A549 (cell line): Measurements from ENCODE around the gene CFAP61. TPM values are rescaled to one million over a fixed set of nuclear protein-coding genes. Genes with fewer than 3 reads are reported as not detected.

Source experiments
- ATAC-seq, 2 experiments: fragments of 200-7000 bp in 1 of 2; fragments of >200 bp in 1 of 2; cut with Nextera tagmentation in 1 of 2; cut with Tn5 transposase in 1 of 2; 3 replicates each; pipeline versions ENCODE4 v1.8.0 to v1.9.1; 2018 to 2020; ENCODE audit warnings: mild to moderate bottlenecking in 1 of 2, moderate library complexity in 1 of 2
- CTCF ChIA-PET: fragments of 300-600 bp; sonication (Branson Sonifier 250); formaldehyde crosslinking; extraction: SDS; loops from one replicate; lab custom pipeline; 2021; ENCODE audit warnings: antibody characterized with exemption, inconsistent platforms; lab: Yijun Ruan, JAX
- POLR2A ChIA-PET: fragments of 350-600 bp; formaldehyde crosslinking; extraction: SDS; loops from one replicate; lab custom pipeline; 2021; ENCODE audit warnings: antibody characterized with exemption, inconsistent platforms; lab: Yijun Ruan, JAX
- DNase-seq, 2 experiments: peaks; one replicate each; pipeline versions ENCODE4 v3.0.0 to v3.0.0-alpha.2; 2011 to 2016; ENCODE audit warnings: low read depth in 1 of 2, low spot score in 1 of 2
- FAIRE-seq: peaks from 2 replicates; lab custom pipeline; 2011; peaks lifted over from hg19 to GRCh38; lab: Jason Lieb, UNC
- H3K27ac ChIP-seq, 2 experiments: fragments of >200 bp; sonication (Bioruptor Twin); formaldehyde crosslinking; 3 replicates each; pipeline ENCODE4 v1.5.1; 2016 to 2017
- H3K4me1 ChIP-seq: fragments of >200 bp; sonication (Bioruptor Twin); formaldehyde crosslinking; 3 replicates; pipeline ENCODE4 v1.6.1; 2016
- H3K4me2 ChIP-seq: fragments of >200 bp; sonication (Bioruptor Twin); formaldehyde crosslinking; 3 replicates; pipeline ENCODE4 v1.6.1; 2016
- H3K4me3 ChIP-seq: fragments of >200 bp; sonication (Bioruptor Twin); formaldehyde crosslinking; 3 replicates; pipeline ENCODE4 v1.5.1; 2016
- H3K9me3 ChIP-seq: fragments of >200 bp; sonication (Bioruptor Twin); formaldehyde crosslinking; 3 replicates; pipeline ENCODE4 v1.6.1; 2016
- BHLHE40 ChIP-seq: IDR thresholded peaks from 2 replicates; pipeline ENCODE4 v1.6.1; 2012; ENCODE audit warnings: low read depth, low read length, inconsistent platforms
- CBX8 ChIP-seq: fragments of 200-600 bp; sonication (generic); IDR thresholded peaks from 2 replicates; pipeline ENCODE4 v1.6.1; 2016
- EHF ChIP-seq: fragments of 250-450 bp; sonication (Bioruptor Pico); IDR thresholded peaks from 2 replicates; pipeline ENCODE4 v1.5.0; 2020; ENCODE audit warnings: mild to moderate bottlenecking
- EHMT2 ChIP-seq: fragments of 200-600 bp; sonication (generic); IDR thresholded peaks from 2 replicates; pipeline ENCODE4 v1.6.1; 2016; ENCODE audit warnings: antibody characterized with exemption, low read depth, mild to moderate bottlenecking, moderate library complexity
- FOSL2 ChIP-seq, 2 experiments: fragments of 450-650 bp in 1 of 2; fragments of >200 bp in 1 of 2; sonication (Bioruptor Twin) in 1 of 2; formaldehyde crosslinking; IDR thresholded peaks; 2 replicates each; pipeline versions ENCODE4 v1.5.0 to v1.6.1; 2016 to 2020; ENCODE audit warnings: mild to moderate bottlenecking in 1 of 2, moderate library complexity in 1 of 2
- HDAC2 ChIP-seq: fragments of 200-600 bp; sonication (generic); IDR thresholded peaks from 2 replicates; pipeline ENCODE4 v1.6.1; 2016
- HEYL ChIP-seq: fragments of 250-450 bp; sonication (Bioruptor Pico); IDR thresholded peaks from 2 replicates; pipeline ENCODE4 v1.8.0; 2021; ENCODE audit warnings: mild to moderate bottlenecking, moderate library complexity
- HOXB5 ChIP-seq: fragments of 250-450 bp; sonication (Bioruptor Pico); IDR thresholded peaks from 2 replicates; pipeline ENCODE4 v1.5.0; 2020; ENCODE audit warnings: mild to moderate bottlenecking, moderate library complexity
- JUN ChIP-seq, 2 experiments: fragments of >200 bp; sonication (Bioruptor Twin); formaldehyde crosslinking; IDR thresholded peaks; 2 replicates in 1 of 2; 3 replicates in 1 of 2; pipeline ENCODE4 v1.6.1; 2016 to 2017
- JUNB ChIP-seq: fragments of >200 bp; sonication (Bioruptor Twin); formaldehyde crosslinking; IDR thresholded peaks from 2 replicates; pipeline ENCODE4 v1.6.1; 2016
- MAFK ChIP-seq: fragments of 450-650 bp; IDR thresholded peaks from 2 replicates; pipeline ENCODE4 v1.6.1; 2014; ENCODE audit not compliant: partially characterized antibody
- MYC ChIP-seq: IDR thresholded peaks from 2 replicates; pipeline ENCODE4 v1.6.1; 2012; ENCODE audit warnings: mild to moderate bottlenecking, inconsistent platforms, low read length, improper control_type of control experiment, borderline replicate concordance
- NPAS2 ChIP-seq: fragments of 250-450 bp; sonication (Bioruptor Pico); IDR thresholded peaks from 2 replicates; pipeline ENCODE4 v1.8.0; 2022; ENCODE audit warnings: mild to moderate bottlenecking, moderate library complexity, borderline replicate concordance
- NR3C1 ChIP-seq: fragments of >200 bp; sonication (Bioruptor Twin); formaldehyde crosslinking; IDR thresholded peaks from 3 replicates; pipeline ENCODE4 v1.6.1; 2017
- PHF8 ChIP-seq: fragments of 200-600 bp; sonication (generic); IDR thresholded peaks from 2 replicates; pipeline ENCODE4 v1.6.1; 2016; ENCODE audit warnings: low read depth, mild to moderate bottlenecking, antibody characterized with exemption, moderate library complexity, borderline replicate concordance
- RAD21 ChIP-seq, 2 experiments: fragments of >200 bp in 1 of 2; sonication (Bioruptor Twin) in 1 of 2; formaldehyde crosslinking in 1 of 2; IDR thresholded peaks in 1 of 2; conservative IDR thresholded peaks in 1 of 2; 2 replicates in 1 of 2; 3 replicates in 1 of 2; pipeline ENCODE4 v1.6.1; 2012 to 2018; ENCODE audit warnings: inconsistent platforms in 1 of 2
- RCOR1 ChIP-seq: fragments of 150-350 bp; IDR thresholded peaks from 2 replicates; pipeline ENCODE4 v1.6.1; 2014; ENCODE audit warnings: antibody characterized with exemption, low read length, low read depth
- SMC3 ChIP-seq: fragments of >200 bp; sonication (Bioruptor Twin); formaldehyde crosslinking; IDR thresholded peaks from 3 replicates; pipeline ENCODE4 v1.6.1; 2018; ENCODE audit warnings: inconsistent platforms
- WGBS: methylation state at CpG from one replicate; pipeline ENCODE4 v1.1.6; 2017; ENCODE audit errors: missing lambda C conversion rate; 5-methylcytosine and 5-hydroxymethylcytosine counted together
- polyA plus RNA-seq, 4 experiments: library from polyadenylated mRNA; depleted of rRNA in 3 of 4; stranded (reverse); fragments of >200 nt; fragmentation: RNase III in 1 of 4; extraction: RNeasy Plus Mini Kit Qiagen cat#74134 plus additional on column Dnase treatment in 1 of 4; gene quantifications; 2 replicates in 3 of 4; 3 replicates in 1 of 4; pipeline ENCODE4 v1.2.3, GENCODE V29; 2011 to 2017
- TF ChIP-seq, protein P1 (sequence below): fragments of 250-450 bp; sonication (Bioruptor Pico); IDR thresholded peaks from 2 replicates; pipeline ENCODE4 v1.5.0; 2021; ENCODE audit warnings: mild to moderate bottlenecking, moderate library complexity, borderline replicate concordance
- TF ChIP-seq, protein P2 (sequence below): IDR thresholded peaks from 2 replicates; pipeline ENCODE4 v1.6.1; 2012
- TF ChIP-seq, protein P3 (sequence below): fragments of >200 bp; sonication (Bioruptor Twin); formaldehyde crosslinking; IDR thresholded peaks from 3 replicates; pipeline ENCODE4 v1.5.1; 2016
- TF ChIP-seq, protein P4 (sequence below): IDR thresholded peaks from 2 replicates; pipeline ENCODE4 v1.6.1; 2012; ENCODE audit warnings: low read depth, borderline replicate concordance

The CFAP61 gene
- polyA plus RNA-seq, 2 of the 4 experiments (the other 2 are of a cell fraction): 0.39 to 0.70 TPM

DNA sequence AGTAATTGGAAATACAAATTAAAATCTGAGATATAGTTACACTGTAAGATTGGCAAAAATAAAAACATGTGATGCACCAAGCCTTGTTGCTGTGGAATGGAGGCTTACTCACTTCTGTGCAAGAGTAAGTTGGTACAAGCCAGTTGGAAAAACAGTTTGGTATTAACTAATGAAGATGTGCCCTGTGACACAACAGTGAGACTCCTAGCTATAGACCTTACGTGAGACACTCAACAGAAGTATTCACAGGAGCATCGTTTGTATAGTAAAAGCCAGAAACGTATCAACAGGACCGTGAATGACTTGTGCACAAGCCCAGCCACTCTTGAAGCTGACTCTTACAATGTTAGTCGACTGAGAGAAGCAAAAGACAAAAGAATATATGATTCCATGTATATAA is 20.5 kb upstream of the CFAP61 start:
- H3K4me2 ChIP-seq: no peak overlapping the region
- H3K27ac ChIP-seq: no peak overlapping the region
- no peak for DNase-seq
- ChIA-PET CTCF (interaction anchor here (2.8 kb wide), 1 partner anchor 15 kb away, joined by 12 read pairs; the partner anchor contains the start of gene NAA20), POLR2A (no interaction called here)
- H3K9me3 ChIP-seq: no peaks in the 10 kb centered on the region
- no peak overlapping the region for H3K4me3 ChIP-seq
- peak; percentile 67 for FAIRE-seq
- WGBS: 87% methylated on average over 5 of the region's 5 CpGs
- no peaks in the 10 kb centered on the region for H3K4me1 ChIP-seq
- peak in 1 of 2 experiments; percentile 52; a peak in 1 of 6 replicates for ATAC-seq
- TF ChIP-seq CBX8 (no peak), MYC (no peak), NPAS2 (CRISPR knock-in tag) (no peak), PHF8 (no peak), JUN (IDR thresholded peaks at IDR 0.05) (no peak), RAD21 (conservative IDR thresholded peaks at IDR 0.05 in 1 of 2, IDR thresholded peaks at IDR 0.05 in 1 of 2) (no peak), FOSL2 (IDR thresholded peaks at IDR 0.05) (no peak), FOSL2 (CRISPR knock-in tag; IDR thresholded peaks at IDR 0.05) (no peak), SMC3 (no peak), EHMT2 (no peak), BHLHE40 (no peak), HEYL (no peak), HDAC2 (no peak), JUNB (no peak), EHF (no peak), RCOR1 (no peak), NR3C1 (no peak)
- TF ChIP-seq, protein P1, sequence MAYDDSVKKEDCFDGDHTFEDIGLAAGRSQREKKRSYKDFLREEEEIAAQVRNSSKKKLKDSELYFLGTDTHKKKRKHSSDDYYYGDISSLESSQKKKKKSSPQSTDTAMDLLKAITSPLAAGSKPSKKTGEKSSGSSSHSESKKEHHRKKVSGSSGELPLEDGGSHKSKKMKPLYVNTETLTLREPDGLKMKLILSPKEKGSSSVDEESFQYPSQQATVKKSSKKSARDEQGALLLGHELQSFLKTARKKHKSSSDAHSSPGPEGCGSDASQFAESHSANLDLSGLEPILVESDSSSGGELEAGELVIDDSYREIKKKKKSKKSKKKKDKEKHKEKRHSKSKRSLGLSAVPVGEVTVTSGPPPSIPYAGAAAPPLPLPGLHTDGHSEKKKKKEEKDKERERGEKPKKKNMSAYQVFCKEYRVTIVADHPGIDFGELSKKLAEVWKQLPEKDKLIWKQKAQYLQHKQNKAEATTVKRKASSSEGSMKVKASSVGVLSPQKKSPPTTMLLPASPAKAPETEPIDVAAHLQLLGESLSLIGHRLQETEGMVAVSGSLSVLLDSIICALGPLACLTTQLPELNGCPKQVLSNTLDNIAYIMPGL (CRISPR knock-in tag): no peak
- TF ChIP-seq, protein P2, sequence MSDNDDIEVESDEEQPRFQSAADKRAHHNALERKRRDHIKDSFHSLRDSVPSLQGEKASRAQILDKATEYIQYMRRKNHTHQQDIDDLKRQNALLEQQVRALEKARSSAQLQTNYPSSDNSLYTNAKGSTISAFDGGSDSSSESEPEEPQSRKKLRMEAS: no peak
- TF ChIP-seq, protein P3, sequence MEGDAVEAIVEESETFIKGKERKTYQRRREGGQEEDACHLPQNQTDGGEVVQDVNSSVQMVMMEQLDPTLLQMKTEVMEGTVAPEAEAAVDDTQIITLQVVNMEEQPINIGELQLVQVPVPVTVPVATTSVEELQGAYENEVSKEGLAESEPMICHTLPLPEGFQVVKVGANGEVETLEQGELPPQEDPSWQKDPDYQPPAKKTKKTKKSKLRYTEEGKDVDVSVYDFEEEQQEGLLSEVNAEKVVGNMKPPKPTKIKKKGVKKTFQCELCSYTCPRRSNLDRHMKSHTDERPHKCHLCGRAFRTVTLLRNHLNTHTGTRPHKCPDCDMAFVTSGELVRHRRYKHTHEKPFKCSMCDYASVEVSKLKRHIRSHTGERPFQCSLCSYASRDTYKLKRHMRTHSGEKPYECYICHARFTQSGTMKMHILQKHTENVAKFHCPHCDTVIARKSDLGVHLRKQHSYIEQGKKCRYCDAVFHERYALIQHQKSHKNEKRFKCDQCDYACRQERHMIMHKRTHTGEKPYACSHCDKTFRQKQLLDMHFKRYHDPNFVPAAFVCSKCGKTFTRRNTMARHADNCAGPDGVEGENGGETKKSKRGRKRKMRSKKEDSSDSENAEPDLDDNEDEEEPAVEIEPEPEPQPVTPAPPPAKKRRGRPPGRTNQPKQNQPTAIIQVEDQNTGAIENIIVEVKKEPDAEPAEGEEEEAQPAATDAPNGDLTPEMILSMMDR: no peak
- TF ChIP-seq, protein P4, sequence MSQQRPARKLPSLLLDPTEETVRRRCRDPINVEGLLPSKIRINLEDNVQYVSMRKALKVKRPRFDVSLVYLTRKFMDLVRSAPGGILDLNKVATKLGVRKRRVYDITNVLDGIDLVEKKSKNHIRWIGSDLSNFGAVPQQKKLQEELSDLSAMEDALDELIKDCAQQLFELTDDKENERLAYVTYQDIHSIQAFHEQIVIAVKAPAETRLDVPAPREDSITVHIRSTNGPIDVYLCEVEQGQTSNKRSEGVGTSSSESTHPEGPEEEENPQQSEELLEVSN: no peak

DNA sequence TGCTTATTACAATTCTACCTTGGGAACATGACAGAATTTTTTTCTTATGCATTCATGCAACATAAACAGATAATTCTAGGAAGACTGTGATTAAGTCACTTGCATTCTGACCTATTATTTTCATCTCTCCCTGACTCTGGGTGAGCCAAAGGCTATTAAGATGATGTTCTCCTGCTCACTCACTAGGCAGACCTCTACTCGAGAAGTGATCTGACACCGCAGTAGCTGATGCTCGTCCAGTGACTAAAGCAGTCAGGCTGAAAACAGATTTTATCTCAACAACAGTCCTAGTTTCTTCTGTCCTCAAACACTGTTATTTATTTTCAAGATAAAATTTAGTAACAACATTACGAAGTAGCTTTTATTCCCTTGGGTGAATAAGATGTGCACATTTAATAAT is 17.8 kb upstream of the CFAP61 start:
- Histone ChIP-seq H3K4me2 (no peak overlapping the region), H3K9me3 (no peaks in the 10 kb centered on the region), H3K4me3 (no peak overlapping the region), H3K27ac (no peak overlapping the region)
- ATAC-seq (no peak), DNase-seq (no peak), FAIRE-seq (peak; percentile 96)
- WGBS: 94% methylated on average over 4 of the region's 4 CpGs
- peak; percentile 4 for TF ChIP-seq MAFK
- no peak for TF ChIP-seq HOXB5 (CRISPR knock-in tag)
- TF ChIP-seq, all 56 proteins: peak for 1
- no peaks in the 10 kb centered on the region for H3K4me1 ChIP-seq
- ChIA-PET CTCF (interaction anchor here (0.6 to 2.8 kb wide), 4 partner anchors 15 to 249 kb away, joined by 3 to 12 read pairs (median 4); partner anchors contain the start of gene NAA20), POLR2A (interaction anchor here (1.3 to 1.8 kb wide), 2 partner anchors 17 to 18 kb away, joined by 5 to 6 read pairs; partner anchors contain the start of genes CFAP61, CRNKL1 and NAA20)
